Mesenchymal stem cell (in vitro differentiated cells and primary cell): ENCODE results near the gene LPAR3.

Experiments used
- DNase-seq: peaks from one replicate; pipeline ENCODE4 v3.0.0-alpha.2; 2013
- H2AFZ ChIP-seq: one replicate; pipeline ENCODE4 v1.6.1; 2013; ENCODE audit warnings: low read depth, mild to moderate bottlenecking, control low read depth, inconsistent platforms, low read length, moderate library complexity
- H2AK5ac ChIP-seq: 2 replicates; pipeline ENCODE4 v1.6.1; 2013; ENCODE audit warnings: low read length, moderate library complexity, mild to moderate bottlenecking, inconsistent platforms; ENCODE audit not compliant: severe bottlenecking
- H2BK120ac ChIP-seq: one replicate; pipeline ENCODE4 v1.6.1; 2013; ENCODE audit warnings: low read depth, mild to moderate bottlenecking, inconsistent platforms, low read length, moderate library complexity
- H2BK12ac ChIP-seq, 2 experiments: one replicate each; pipeline ENCODE4 v1.6.1; 2013; ENCODE audit warnings: inconsistent platforms in 2 of 2, low read length in 2 of 2, mild to moderate bottlenecking in 2 of 2, moderate library complexity in 2 of 2, control low read depth in 1 of 2
- H2BK15ac ChIP-seq: one replicate; pipeline ENCODE4 v1.6.1; 2013; ENCODE audit warnings: mild to moderate bottlenecking, low read depth, inconsistent platforms; ENCODE audit not compliant: poor library complexity, severe bottlenecking
- H2BK5ac ChIP-seq: 2 replicates; pipeline ENCODE4 v1.6.1; 2013; ENCODE audit warnings: low read depth, mild to moderate bottlenecking, low read length, control low read depth, inconsistent platforms; ENCODE audit not compliant: poor library complexity, severe bottlenecking
- H3K14ac ChIP-seq, 2 experiments: one replicate each; pipeline ENCODE4 v1.6.1; 2013; ENCODE audit warnings: inconsistent platforms in 2 of 2, low read length in 2 of 2, control low read depth in 1 of 2, mild to moderate bottlenecking in 1 of 2, moderate library complexity in 1 of 2
- H3K18ac ChIP-seq, 2 experiments: one replicate each; pipeline ENCODE4 v1.6.1; 2013; ENCODE audit warnings: inconsistent platforms in 2 of 2, low read length in 2 of 2, control low read depth in 1 of 2, low read depth in 1 of 2, mild to moderate bottlenecking in 1 of 2
- H3K23ac ChIP-seq, 2 experiments: one replicate each; pipeline ENCODE4 v1.6.1; 2013; ENCODE audit warnings: inconsistent platforms in 2 of 2, low read length in 2 of 2, mild to moderate bottlenecking in 2 of 2, moderate library complexity in 2 of 2, control low read depth in 1 of 2
- H3K27ac ChIP-seq: 2 replicates; pipeline ENCODE4 v1.5.1; 2013; ENCODE audit warnings: mild to moderate bottlenecking, moderate library complexity, low read length, control low read depth, inconsistent platforms; ENCODE audit not compliant: poor library complexity, severe bottlenecking
- H3K27me3 ChIP-seq, 2 experiments: 2 replicates each; pipeline versions ENCODE4 v1.6.1 to v1.7.0; 2013; ENCODE audit warnings: low read length in 2 of 2, mild to moderate bottlenecking in 2 of 2, moderate library complexity in 2 of 2, control low read depth in 1 of 2, inconsistent platforms in 1 of 2; ENCODE audit not compliant: control insufficient read depth in 1 of 2, insufficient read depth in 1 of 2
- H3K36me3 ChIP-seq, 2 experiments: 2 replicates each; pipeline versions ENCODE4 v1.6.1 to v1.7.0; 2013; ENCODE audit warnings: low read length in 2 of 2, control low read depth in 1 of 2, inconsistent platforms in 1 of 2, low read depth in 1 of 2, mild to moderate bottlenecking in 1 of 2; ENCODE audit not compliant: insufficient read depth in 2 of 2, control insufficient read depth in 1 of 2
- H3K4ac ChIP-seq, 2 experiments: one replicate each; pipeline ENCODE4 v1.6.1; 2013; ENCODE audit warnings: inconsistent platforms in 2 of 2, low read length in 2 of 2, mild to moderate bottlenecking in 2 of 2, moderate library complexity in 2 of 2, control low read depth in 1 of 2, low read depth in 1 of 2
- H3K4me1 ChIP-seq: 2 replicates; pipeline ENCODE4 v1.6.1; 2013; ENCODE audit warnings: low read depth, low read length, control low read depth; ENCODE audit not compliant: control insufficient read depth, insufficient read depth
- H3K4me2 ChIP-seq: 2 replicates; pipeline ENCODE4 v1.6.1; 2013; ENCODE audit warnings: low read length, mild to moderate bottlenecking, inconsistent platforms; ENCODE audit not compliant: poor library complexity, severe bottlenecking
- H3K4me3 ChIP-seq, 2 experiments: 2 replicates each; pipeline versions ENCODE4 v1.5.1 to v1.7.0; 2013; ENCODE audit warnings: low read length in 2 of 2, mild to moderate bottlenecking in 2 of 2, control low read depth in 1 of 2, low read depth in 1 of 2; ENCODE audit not compliant: insufficient read depth in 1 of 2
- H3K79me1 ChIP-seq: replicated peaks from 2 replicates; pipeline ENCODE4 v1.6.1; 2013; ENCODE audit warnings: mild to moderate bottlenecking, control low read depth, low read length, inconsistent platforms; ENCODE audit not compliant: poor library complexity, severe bottlenecking
- H3K9ac ChIP-seq: 2 replicates; pipeline ENCODE4 v1.7.0; 2013; ENCODE audit warnings: mild to moderate bottlenecking, low read length, moderate library complexity
- H3K9me3 ChIP-seq: 2 replicates; pipeline ENCODE4 v1.7.0; 2013; ENCODE audit warnings: mild to moderate bottlenecking, low read length; ENCODE audit not compliant: control insufficient read depth
- H4K8ac ChIP-seq: one replicate; pipeline ENCODE4 v1.6.1; 2013; ENCODE audit warnings: inconsistent platforms, mild to moderate bottlenecking, low read length, moderate library complexity
- H4K91ac ChIP-seq: one replicate; pipeline ENCODE4 v1.6.1; 2013; ENCODE audit warnings: mild to moderate bottlenecking, low read length, inconsistent platforms
- WGBS: methylation state at CpG from one replicate; pipeline ENCODE4 v1.1.7; 2013; ENCODE audit warnings: mixed read lengths; 5-methylcytosine and 5-hydroxymethylcytosine counted together

Gene LPAR3

DNA sequence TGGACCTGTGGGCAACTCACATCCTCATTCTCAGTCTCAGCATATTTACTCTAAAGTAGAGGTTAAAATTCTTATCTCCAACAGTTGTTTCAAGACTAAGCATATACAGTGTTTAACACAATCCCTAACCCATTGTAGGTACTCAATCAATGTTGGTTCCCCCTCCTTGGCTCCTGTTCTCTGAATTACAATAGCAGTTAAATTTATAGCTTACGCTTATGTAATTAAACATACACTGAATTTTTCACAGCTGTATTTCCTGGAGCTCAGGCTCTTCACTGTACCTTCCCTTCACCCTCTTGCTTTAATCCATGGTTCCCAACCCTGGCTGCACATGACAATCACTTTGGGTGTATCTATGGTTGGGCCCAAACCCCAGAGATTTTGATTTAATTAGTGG lies 89.4 kb downstream of the LPAR3 start:
- Histone ChIP-seq H2AK5ac (no peak overlapping the region), H3K4ac (no peak overlapping the region), H2BK15ac (no peak overlapping the region), H3K79me1 (no peaks in the 10 kb centered on the region), H3K4me2 (no peak overlapping the region), H3K27ac (no peak overlapping the region), H3K9ac (no peak overlapping the region), H3K4me1 (no peaks in the 10 kb centered on the region), H2AFZ (no peak overlapping the region), H2BK12ac (no peak overlapping the region), H4K91ac (no peak overlapping the region), H3K14ac (no peak overlapping the region), H2BK5ac (no peak overlapping the region), H3K36me3 (no peaks in the 10 kb centered on the region), H2BK120ac (no peak overlapping the region), H3K23ac (no peak overlapping the region), H3K27me3 (peaks cover 25 to 31% of the 10 kb centered on the region in 2 experiments), H3K18ac (no peak overlapping the region), H4K8ac (no peak overlapping the region), H3K4me3 (no peak overlapping the region), H3K9me3 (no peaks in the 10 kb centered on the region)
- no peak for DNase-seq
- 100% methylated on average over 1 of the region's 1 CpG for WGBS

DNA sequence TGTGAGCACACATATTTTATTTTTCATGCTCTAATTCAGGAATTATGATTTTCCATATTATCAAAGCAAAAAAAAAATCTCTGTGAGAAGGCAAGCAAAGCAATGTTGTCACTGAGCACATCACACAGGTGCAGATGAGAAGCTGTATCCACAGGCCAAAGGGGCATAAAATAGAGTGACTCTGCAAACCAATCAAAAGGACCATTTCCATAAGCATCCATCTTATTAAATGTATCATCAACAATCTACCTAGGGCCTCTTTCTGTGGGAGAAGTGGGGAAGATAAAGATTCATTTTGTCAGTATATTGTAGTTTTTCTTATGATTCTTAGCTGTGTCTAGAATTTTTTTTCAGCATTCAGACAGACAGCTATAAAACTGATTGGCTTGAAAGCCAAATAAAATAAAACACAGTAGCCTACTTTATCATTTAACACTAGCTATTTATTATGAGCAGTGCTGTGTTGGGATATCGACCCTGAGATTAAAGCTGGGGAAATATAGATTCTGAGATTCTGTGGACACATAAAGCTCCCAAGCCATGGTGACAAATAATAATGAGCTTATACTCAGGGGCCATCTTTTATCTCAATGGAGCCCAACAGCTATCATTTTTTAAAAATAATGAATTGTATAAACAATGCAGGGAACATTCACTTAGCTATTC lies 90.3 kb downstream of the LPAR3 start:
- no peak overlapping the region for H3K4me2 ChIP-seq
- DNase-seq = no peak
- H4K91ac ChIP-seq = no peak overlapping the region
- WGBS = no CpG with 5 or more reads among the region's 1 CpG
- no peaks in the 10 kb centered on the region for H3K79me1 ChIP-seq
- H2AFZ ChIP-seq = no peak overlapping the region
- H2BK15ac ChIP-seq = no peak overlapping the region
- H3K9ac ChIP-seq = no peak overlapping the region
- H3K27me3 ChIP-seq = peaks cover 25 to 28% of the 10 kb centered on the region in 2 experiments
- H3K27ac ChIP-seq = no peak overlapping the region
- H3K4ac ChIP-seq = no peak overlapping the region
- H2BK120ac ChIP-seq = no peak overlapping the region
- no peak overlapping the region for H2AK5ac ChIP-seq
- no peak overlapping the region for H3K14ac ChIP-seq
- H2BK12ac ChIP-seq = no peak overlapping the region
- H3K23ac ChIP-seq = no peak overlapping the region
- H3K4me3 ChIP-seq = no peak overlapping the region
- H2BK5ac ChIP-seq = no peak overlapping the region
- no peaks in the 10 kb centered on the region for H3K4me1 ChIP-seq
- H3K18ac ChIP-seq = no peak overlapping the region
- H3K36me3 ChIP-seq = no peaks in the 10 kb centered on the region
- no peaks in the 10 kb centered on the region for H3K9me3 ChIP-seq
- no peak overlapping the region for H4K8ac ChIP-seq

DNA sequence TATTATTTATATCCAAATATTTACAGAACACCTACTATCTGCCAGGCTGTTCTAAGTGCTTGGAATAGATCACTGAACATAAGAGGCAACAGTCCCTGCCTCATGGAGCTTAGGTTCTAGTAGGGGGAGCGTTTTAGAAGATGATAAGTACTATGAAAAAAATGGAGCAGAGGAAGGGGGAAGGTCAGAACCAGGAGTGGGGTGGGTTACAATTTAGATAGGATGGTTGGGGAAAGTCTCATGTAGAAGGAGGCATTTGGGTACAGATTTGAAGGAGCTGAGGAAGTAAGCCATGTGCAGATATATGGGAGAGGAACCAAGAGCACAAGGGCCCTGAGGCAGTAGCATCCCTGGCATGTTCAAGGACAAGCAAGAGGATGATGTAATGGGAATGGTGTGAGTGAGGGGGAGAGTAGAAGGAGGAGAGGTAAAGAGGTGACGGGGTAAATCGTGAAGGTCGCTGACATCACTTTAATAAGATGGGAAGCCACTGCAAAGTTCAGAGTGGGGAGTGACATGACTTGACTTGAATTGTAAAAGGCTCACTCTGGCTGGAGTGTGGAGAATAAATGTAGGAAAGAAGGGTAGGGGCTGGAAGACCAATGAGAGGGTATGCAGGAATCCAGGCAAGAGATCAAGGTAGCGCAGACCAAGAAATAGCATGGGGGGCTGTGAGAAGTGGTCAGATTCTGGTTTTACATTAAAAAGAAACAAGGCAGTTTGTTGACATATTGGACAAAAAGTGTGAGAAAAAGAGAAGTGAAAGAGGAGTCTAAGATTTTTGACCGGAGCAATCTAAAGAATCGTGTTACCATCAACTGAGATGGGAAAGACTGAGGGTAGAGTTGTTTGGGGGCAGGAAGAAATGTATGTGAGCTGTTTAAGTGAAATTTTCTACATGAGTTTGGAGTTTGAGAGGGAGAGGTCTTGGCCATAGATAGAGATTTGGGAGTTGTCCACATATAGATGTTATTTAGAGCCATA lies 92.6 kb downstream of the LPAR3 start:
- Histone ChIP-seq H3K27ac (no peak overlapping the region), H3K79me1 (no peaks in the 10 kb centered on the region), H2BK120ac (no peak overlapping the region), H3K23ac (no peak overlapping the region), H3K4me2 (no peak overlapping the region), H2AFZ (no peak overlapping the region), H2AK5ac (no peak overlapping the region), H3K9ac (no peak overlapping the region), H3K18ac (no peak overlapping the region), H3K4ac (no peak overlapping the region), H2BK5ac (no peak overlapping the region), H3K36me3 (no peaks in the 10 kb centered on the region), H3K14ac (no peak overlapping the region), H3K27me3 (peaks cover 17 to 27% of the 10 kb centered on the region in 2 experiments), H2BK12ac (no peak overlapping the region), H2BK15ac (no peak overlapping the region), H3K4me3 (no peak overlapping the region), H4K8ac (no peak overlapping the region), H4K91ac (no peak overlapping the region), H3K9me3 (no peaks in the 10 kb centered on the region), H3K4me1 (no peaks in the 10 kb centered on the region)
- 86% methylated on average over 7 of the region's 7 CpGs for WGBS
- no peak for DNase-seq

DNA sequence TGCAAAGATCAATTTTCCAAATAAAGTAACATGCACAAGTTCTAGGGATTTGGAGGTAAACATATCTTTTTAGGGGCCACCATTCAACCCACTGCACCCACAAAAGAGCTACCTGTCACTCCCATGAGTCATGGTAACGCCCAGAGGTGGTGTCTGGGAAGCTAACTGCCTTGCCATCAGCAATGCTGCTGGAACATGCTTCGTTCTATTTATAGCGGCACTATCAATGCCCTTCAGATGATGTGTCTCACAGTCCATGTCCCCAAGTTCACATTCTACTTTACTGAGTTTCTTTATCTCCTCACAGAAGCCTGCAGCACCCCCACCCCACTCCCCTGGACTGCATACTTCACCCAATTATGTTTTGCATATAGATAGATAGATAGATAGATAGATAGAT lies 95.4 kb downstream of the LPAR3 start:
- Histone ChIP-seq H2BK120ac (no peak overlapping the region), H3K9ac (no peak overlapping the region), H3K4me2 (no peak overlapping the region), H3K36me3 (no peaks in the 10 kb centered on the region), H3K9me3 (peaks cover 9% of the 10 kb centered on the region), H3K27ac (no peak overlapping the region), H3K14ac (no peak overlapping the region), H2AFZ (no peak overlapping the region), H4K91ac (no peak overlapping the region), H3K18ac (no peak overlapping the region), H3K23ac (no peak overlapping the region), H3K4me3 (no peak overlapping the region), H3K4me1 (no peaks in the 10 kb centered on the region), H3K4ac (no peak overlapping the region), H3K27me3 (peaks cover 2 to 11% of the 10 kb centered on the region in 2 experiments), H3K79me1 (no peaks in the 10 kb centered on the region), H2BK12ac (no peak overlapping the region), H2BK15ac (no peak overlapping the region), H2BK5ac (no peak overlapping the region), H2AK5ac (no peak overlapping the region), H4K8ac (no peak overlapping the region)
- WGBS = 88% methylated on average over 3 of the region's 3 CpGs
- no peak for DNase-seq
